Measurements from ENCODE around the gene PATZ1.

The PATZ1 gene

DNA sequence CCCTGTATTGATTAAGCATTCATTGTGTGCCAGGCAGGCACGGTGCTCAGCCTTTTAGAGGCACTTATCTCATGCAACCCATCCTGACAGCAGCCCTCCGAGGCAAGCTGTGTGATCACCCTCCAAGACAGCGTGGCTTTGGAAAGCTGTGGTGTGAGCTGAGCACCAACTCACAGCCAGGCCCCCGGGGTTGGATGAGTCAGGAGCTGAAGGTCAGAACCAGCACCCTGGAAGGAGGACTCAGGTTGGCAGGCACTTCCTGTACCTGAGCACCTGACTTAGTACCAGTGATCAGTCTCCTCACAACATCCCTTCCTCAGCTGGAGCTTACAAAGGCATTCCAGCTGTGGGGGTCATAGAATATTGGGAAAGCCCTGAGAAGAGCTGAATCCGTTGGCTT is 9.0 kb downstream of the PATZ1 start:
- no peak for TF ChIP-seq ZFX (IDR thresholded peaks at IDR 0.05)
- TF ChIP-seq, protein P1, sequence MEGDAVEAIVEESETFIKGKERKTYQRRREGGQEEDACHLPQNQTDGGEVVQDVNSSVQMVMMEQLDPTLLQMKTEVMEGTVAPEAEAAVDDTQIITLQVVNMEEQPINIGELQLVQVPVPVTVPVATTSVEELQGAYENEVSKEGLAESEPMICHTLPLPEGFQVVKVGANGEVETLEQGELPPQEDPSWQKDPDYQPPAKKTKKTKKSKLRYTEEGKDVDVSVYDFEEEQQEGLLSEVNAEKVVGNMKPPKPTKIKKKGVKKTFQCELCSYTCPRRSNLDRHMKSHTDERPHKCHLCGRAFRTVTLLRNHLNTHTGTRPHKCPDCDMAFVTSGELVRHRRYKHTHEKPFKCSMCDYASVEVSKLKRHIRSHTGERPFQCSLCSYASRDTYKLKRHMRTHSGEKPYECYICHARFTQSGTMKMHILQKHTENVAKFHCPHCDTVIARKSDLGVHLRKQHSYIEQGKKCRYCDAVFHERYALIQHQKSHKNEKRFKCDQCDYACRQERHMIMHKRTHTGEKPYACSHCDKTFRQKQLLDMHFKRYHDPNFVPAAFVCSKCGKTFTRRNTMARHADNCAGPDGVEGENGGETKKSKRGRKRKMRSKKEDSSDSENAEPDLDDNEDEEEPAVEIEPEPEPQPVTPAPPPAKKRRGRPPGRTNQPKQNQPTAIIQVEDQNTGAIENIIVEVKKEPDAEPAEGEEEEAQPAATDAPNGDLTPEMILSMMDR (conservative IDR thresholded peaks at IDR 0.05) = no peak
- no peak overlapping the region for H3K27ac ChIP-seq

- no peak for TF ChIP-seq ZFX (IDR thresholded peaks at IDR 0.05)
- TF ChIP-seq, protein P1 (conservative IDR thresholded peaks at IDR 0.05) = no peak
- H3K27ac ChIP-seq = no peak overlapping the region
Measured at GRCh38 chr22:31334329-31334728, 11.8 kb downstream of the PATZ1 start.

- TF ChIP-seq, protein P1 (conservative IDR thresholded peaks at IDR 0.05) = no peak
- TF ChIP-seq ZFX (IDR thresholded peaks at IDR 0.05) = no peak
- H3K27ac ChIP-seq = no peak overlapping the region
Measured at GRCh38 chr22:31333641-31334040, 12.5 kb downstream of the PATZ1 start.

GRCh38 chr22:31332886-31333285 is 13.3 kb downstream of the PATZ1 start:
- no peak overlapping the region for H3K27ac ChIP-seq
- no peak for TF ChIP-seq ZFX (IDR thresholded peaks at IDR 0.05)
- TF ChIP-seq, protein P1 (conservative IDR thresholded peaks at IDR 0.05) = no peak

DNA sequence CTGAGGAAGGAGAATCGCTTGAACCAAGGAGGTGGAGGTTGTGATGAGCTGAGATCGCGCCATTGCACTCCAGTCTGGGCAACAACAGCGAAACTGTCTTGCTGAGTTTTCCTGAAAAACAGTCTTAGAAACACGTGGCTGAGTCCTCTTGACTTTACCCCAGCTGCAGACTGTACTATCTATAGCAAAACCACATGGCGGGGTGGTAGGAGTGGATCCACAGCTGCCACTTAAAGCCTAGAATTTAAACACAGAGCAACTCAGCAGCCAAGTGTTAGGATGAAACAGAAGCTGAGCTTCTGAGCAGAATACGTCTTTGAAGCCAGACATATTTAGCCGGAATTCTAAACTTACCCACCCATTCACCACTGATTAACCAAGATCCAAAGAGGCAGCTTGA is 14.1 kb downstream of the PATZ1 start:
- H3K27ac ChIP-seq = no peak overlapping the region
- TF ChIP-seq, protein P1 (conservative IDR thresholded peaks at IDR 0.05) = no peak
- TF ChIP-seq ZFX (IDR thresholded peaks at IDR 0.05) = no peak

GRCh38 chr22:31329453-31330215 is 16.5 kb downstream of the PATZ1 start:
- TF ChIP-seq, protein P1 (conservative IDR thresholded peaks at IDR 0.05) = no peak
- TF ChIP-seq ZFX (IDR thresholded peaks at IDR 0.05) = no peak
- no peak overlapping the region; the same call in 1 of the 2 replicates for H3K27ac ChIP-seq

DNA sequence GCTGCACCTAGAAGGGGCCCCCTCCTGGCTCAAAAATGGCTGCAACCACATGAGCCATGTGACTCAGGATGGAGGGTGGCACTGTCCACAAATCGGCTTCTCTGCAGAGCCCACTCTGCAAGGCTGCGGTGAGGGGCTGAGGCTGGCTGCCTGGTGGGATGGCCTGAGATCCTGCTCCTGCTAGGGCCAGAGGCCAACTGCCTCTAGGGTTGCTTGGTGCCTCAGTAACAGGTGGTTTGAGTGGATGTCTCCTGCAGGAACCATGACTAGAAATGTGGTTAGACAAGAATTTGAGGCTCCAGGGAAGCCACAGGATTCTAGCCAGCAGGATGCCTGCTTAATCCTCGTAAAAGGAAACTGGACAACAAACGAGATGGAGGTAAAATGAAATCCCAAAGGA is 17.1 kb downstream of the PATZ1 start:
- TF ChIP-seq, protein P1 (conservative IDR thresholded peaks at IDR 0.05) = no peak
- TF ChIP-seq ZFX (IDR thresholded peaks at IDR 0.05) = no peak
- H3K27ac ChIP-seq = peak overlapping the region; percentile 41
